Measurements from ENCODE around the gene CDC25A. TPM values are rescaled to one million over a fixed set of nuclear protein-coding genes. Genes with fewer than 3 reads are reported as not detected.

The CDC25A gene
- total and polyA plus RNA-seq, 2 of the 8 experiments (the other 6 are each of a cell fraction or from before 2014, with no cell fraction given) = 20.7 to 62.1 TPM

GRCh38 chr3:48135552-48136495 lies 52.4 kb downstream of the CDC25A start:
- H2BK120ac ChIP-seq (replicated peaks; ENCODE audit: low read depth, low read length) = no peak overlapping the region
- no peaks in the 10 kb centered on the region for H3K79me2 ChIP-seq (ENCODE audit: control insufficient read depth in 1 of 2, insufficient read depth in 2 of 2, low read length in 2 of 2)
- no peaks in the 10 kb centered on the region for H3K23me2 ChIP-seq (ENCODE audit: low read depth, low read length)
- DNase-seq (ENCODE audit: low read depth in 1 of 2, low spot score in 2 of 2) (no peak), FAIRE-seq (no peak)
- WGBS, 2 experiments (ENCODE audit: extremely low coverage in 1 of 2, insufficient coverage in 1 of 2, insufficient read length in 1 of 2, insufficient replicate concordance in 2 of 2, low coverage in 1 of 2, low lambda C conversion rate in 2 of 2, missing lambda C conversion rate in 1 of 2) = 84% methylated on average over 8 of the region's 8 CpGs; no CpG with 5 or more reads in 1 of the 2 experiments
- no peak overlapping the region for H3K27ac ChIP-seq (ENCODE audit: low read depth, low read length)
- no peaks in the 10 kb centered on the region for H4K20me1 ChIP-seq (replicated peaks in 1 of 2; ENCODE audit: control insufficient read depth in 1 of 2, insufficient read depth in 2 of 2, low read length in 2 of 2)
- ChIA-PET CTCF (ENCODE audit: partially characterized antibody) (interaction anchor here (0.7 to 3.4 kb wide), 3 partner anchors 12 to 437 kb away, joined by 3 to 11 read pairs (median 3); no protein-coding TSS in a partner anchor), POLR2A (ENCODE audit: partially characterized antibody) (interaction anchor here (0.6 to 0.7 kb wide), 2 partner anchors 174 to 641 kb away, joined by 3 read pairs; no protein-coding TSS in a partner anchor)
- no peak overlapping the region for H3K4me3 ChIP-seq (ENCODE audit: extremely low read depth in 1 of 4, insufficient read depth in 2 of 4, low read depth in 3 of 4, low read length in 4 of 4)
- no peak overlapping the region for H3K23ac ChIP-seq (ENCODE audit: insufficient read length)
- no peak overlapping the region for H3K4ac ChIP-seq (replicated peaks; ENCODE audit: insufficient read length, low read depth, low read length)
- no peak overlapping the region for H4K8ac ChIP-seq (ENCODE audit: extremely low read depth, insufficient read depth, low read length)
- H2AFZ ChIP-seq (ENCODE audit: low read length) = no peak overlapping the region
- H2BK5ac ChIP-seq (ENCODE audit: low read depth, low read length) = no peak overlapping the region
- no peak overlapping the region for H3K56ac ChIP-seq (replicated peaks; ENCODE audit: insufficient read length, low read depth, low read length)
- H2BK15ac ChIP-seq (ENCODE audit: low read length) = no peak overlapping the region
- H3K14ac ChIP-seq (ENCODE audit: insufficient read length) = no peak overlapping the region
- H3K18ac ChIP-seq (ENCODE audit: extremely low read depth, low read length) = no peak overlapping the region
- no peak overlapping the region for H4K5ac ChIP-seq (ENCODE audit: insufficient read length, low read depth, low read length)
- no peaks in the 10 kb centered on the region for H3K36me3 ChIP-seq (ENCODE audit: control insufficient read depth in 2 of 4, insufficient read depth in 4 of 4, low read length in 3 of 4)
- no peak overlapping the region for H2BK12ac ChIP-seq (ENCODE audit: low read depth, low read length)
- H2BK20ac ChIP-seq (ENCODE audit: low read length) = no peak overlapping the region
- no peak overlapping the region for H3K9ac ChIP-seq (replicated peaks in 1 of 4; ENCODE audit: extremely low read depth in 1 of 4, low read depth in 3 of 4, low read length in 3 of 4)
- H3K79me1 ChIP-seq (ENCODE audit: low read depth, low read length) = no peaks in the 10 kb centered on the region
- H2AK5ac ChIP-seq (ENCODE audit: low read depth, low read length) = no peak overlapping the region
- no peaks in the 10 kb centered on the region for H3K27me3 ChIP-seq (replicated peaks in 1 of 4; ENCODE audit: control insufficient read depth in 3 of 4, extremely low read depth in 1 of 4, insufficient read depth in 3 of 4, low read length in 3 of 4)
- no peaks in the 10 kb centered on the region for H3K9me3 ChIP-seq (ENCODE audit: insufficient read depth in 2 of 2, low read depth in 1 of 2, low read length in 1 of 2)
- H3K4me1 ChIP-seq (replicated peaks in 1 of 4; ENCODE audit: control insufficient read depth in 3 of 4, insufficient read depth in 4 of 4, low read length in 3 of 4) = peaks cover 0 to 4% (median 3%) of the 10 kb centered on the region in 4 experiments; a peak in 3 of 7 replicates
- no peak overlapping the region for H3K4me2 ChIP-seq (ENCODE audit: insufficient read depth in 1 of 2, low read depth in 2 of 2, low read length in 2 of 2)
- H4K91ac ChIP-seq (replicated peaks; ENCODE audit: insufficient read length, low read length) = no peak overlapping the region
- TF ChIP-seq SP4 (IDR thresholded peaks at IDR 0.05; ENCODE audit: low read length) (no peak), JUN (IDR thresholded peaks at IDR 0.05; ENCODE audit: low read depth, low read length) (no peak), BACH1 (IDR thresholded peaks at IDR 0.05; ENCODE audit: low read length) (no peak), TAF1 (IDR thresholded peaks at IDR 0.05; ENCODE audit: low read depth, low read length) (no peak), KDM1A (IDR thresholded peaks at IDR 0.05; ENCODE audit: borderline replicate concordance, low read length) (no peak), CREB1 (IDR thresholded peaks at IDR 0.05) (no peak), SUZ12 (IDR thresholded peaks at IDR 0.05; ENCODE audit: low read length) (no peak), POU5F1 (IDR thresholded peaks at IDR 0.05; ENCODE audit: low read depth, low read length) (no peak), EP300 (IDR thresholded peaks at IDR 0.05; ENCODE audit: borderline replicate concordance in 1 of 2, low read depth in 2 of 2, low read length in 2 of 2) (no peak), ATF2 (IDR thresholded peaks at IDR 0.05; ENCODE audit: low read length) (no peak), SRF (IDR thresholded peaks at IDR 0.05; ENCODE audit: low read depth, low read length) (no peak)

Data from H1 (cell line).